B cell (primary cell): ENCODE data around the gene POLDIP3. TPM values are rescaled to one million over a fixed set of nuclear protein-coding genes. Genes with fewer than 3 reads are reported as not detected.

Source experiments
- ATAC-seq: fragments of 200-7000 bp; cut with Tn5 transposase; one replicate; pipeline ENCODE4 v1.10.0; 2021; ENCODE audit warnings: low read depth, mild to moderate bottlenecking, moderate number of reproducible peaks, moderate library complexity
- CTCF ChIA-PET: fragments of 350-600 bp; sonication (Branson Sonifier 250); formaldehyde crosslinking; loops from one replicate; lab custom pipeline; 2021; ENCODE audit warnings: antibody characterized with exemption, inconsistent platforms; lab: Charles Lee
- POLR2A ChIA-PET: fragments of 350-600 bp; sonication (Branson Sonifier 250); formaldehyde crosslinking; loops from one replicate; lab custom pipeline; 2021; ENCODE audit warnings: antibody characterized with exemption; lab: Charles Lee
- DNase-seq: peaks from one replicate; pipeline ENCODE4 v3.0.0; 2013
- H2AFZ ChIP-seq: 2 replicates; pipeline ENCODE4 v1.6.1; 2012; ENCODE audit warnings: mild to moderate bottlenecking, low read depth, low read length; ENCODE audit not compliant: insufficient read depth, poor library complexity, severe bottlenecking
- H3K27ac ChIP-seq, 2 donors: 1 replicate in 1 of 2; 2 replicates in 1 of 2; pipeline ENCODE4 v1.5.1; 2012 to 2013; ENCODE audit warnings: low read length in 2 of 2, mild to moderate bottlenecking in 2 of 2, moderate library complexity in 1 of 2
- H3K27me3 ChIP-seq, 4 experiments: fragments of 200-600 bp in 1 of 4; sonication (generic) in 1 of 4; replicated peaks in 1 of 4; 1 replicate in 2 of 4; 2 replicates in 2 of 4; pipeline versions ENCODE4 v1.6.1 to v1.7.0; 2013 to 2016; ENCODE audit warnings: low read length in 3 of 4, mild to moderate bottlenecking in 2 of 4, mixed read lengths in 1 of 4, moderate library complexity in 1 of 4; ENCODE audit not compliant: insufficient read depth in 4 of 4, control insufficient read depth in 3 of 4; ENCODE audit errors: control extremely low read depth in 1 of 4
- H3K36me3 ChIP-seq, 2 experiments: replicated peaks in 1 of 2; 1 replicate in 1 of 2; 2 replicates in 1 of 2; pipeline versions ENCODE4 v1.6.1 to v1.7.1; 2013; ENCODE audit warnings: low read length in 1 of 2; ENCODE audit not compliant: insufficient read depth in 2 of 2, control insufficient read depth in 1 of 2; ENCODE audit errors: control extremely low read depth in 1 of 2, extremely low read depth in 1 of 2
- H3K4me1 ChIP-seq, 2 donors: fragments of 200-600 bp in 1 of 2; sonication (generic) in 1 of 2; 1 replicate in 1 of 2; 2 replicates in 1 of 2; pipeline versions ENCODE4 v1.5.1 to v1.6.1; 2013 to 2017; ENCODE audit warnings: low read length in 2 of 2; ENCODE audit not compliant: control insufficient read depth in 2 of 2, insufficient read depth in 2 of 2
- H3K4me2 ChIP-seq: replicated peaks from 2 replicates; pipeline ENCODE3; 2012; ENCODE audit warnings: mild to moderate bottlenecking, low read depth, low read length; ENCODE audit not compliant: poor library complexity, severe bottlenecking
- H3K4me3 ChIP-seq, 5 experiments: fragments of 200-600 bp in 1 of 5; sonication (generic) in 1 of 5; 1 replicate in 3 of 5; 2 replicates in 2 of 5; pipeline versions ENCODE4 v1.5.1 to v1.7.0; 2011 to 2016; ENCODE audit warnings: low read length in 4 of 5, mild to moderate bottlenecking in 4 of 5, low read depth in 2 of 5, control low read depth in 1 of 5, moderate library complexity in 1 of 5; ENCODE audit not compliant: insufficient read depth in 1 of 5; ENCODE audit errors: control extremely low read depth in 1 of 5, extremely low read depth in 1 of 5
- H3K79me2 ChIP-seq: fragments of 200-600 bp; sonication (generic); one replicate; pipeline ENCODE4 v1.6.0; 2016; ENCODE audit warnings: low read length; ENCODE audit not compliant: control insufficient read depth, insufficient read depth
- H3K9ac ChIP-seq: fragments of 200-600 bp; sonication (generic); 2 replicates; pipeline ENCODE4 v1.6.1; 2017; ENCODE audit warnings: mild to moderate bottlenecking, low read length, moderate library complexity
- H3K9me3 ChIP-seq, 3 donors: one replicate each; pipeline versions ENCODE4 v1.6.1 to v1.7.1; 2013; ENCODE audit warnings: low read length in 2 of 3; ENCODE audit not compliant: control insufficient read depth in 2 of 3, insufficient read depth in 1 of 3; ENCODE audit errors: control extremely low read depth in 1 of 3
- H4K20me1 ChIP-seq: 2 replicates; pipeline ENCODE4 v1.6.0; 2012; ENCODE audit warnings: mild to moderate bottlenecking, low read length; ENCODE audit not compliant: insufficient read depth, control insufficient read depth, poor library complexity, severe bottlenecking
- H3K27ac Mint-ChIP-seq: one replicate; pipeline ENCODE4 v1.8.0; 2021; ENCODE audit warnings: mixed read lengths
- H3K27me3 Mint-ChIP-seq: one replicate; pipeline ENCODE4 v1.8.0; 2021; ENCODE audit warnings: mixed read lengths
- H3K4me1 Mint-ChIP-seq: one replicate; pipeline ENCODE4 v1.8.0; 2021; ENCODE audit warnings: mixed read lengths
- H3K4me3 Mint-ChIP-seq: one replicate; pipeline ENCODE4 v1.8.0; 2021; ENCODE audit warnings: mixed read lengths
- H3K9me3 Mint-ChIP-seq: one replicate; pipeline ENCODE4 v1.8.0; 2022; ENCODE audit warnings: mixed read lengths; ENCODE audit not compliant: insufficient read depth
- CTCF ChIP-seq: fragments of 200-600 bp; IDR thresholded peaks from one replicate; pipeline ENCODE4 v1.8.0; 2022; ENCODE audit warnings: antibody characterized with exemption, mild to moderate bottlenecking
- EZH2 ChIP-seq: IDR thresholded peaks from 2 replicates; pipeline ENCODE4 v1.6.1; 2012; ENCODE audit warnings: borderline replicate concordance, low read depth, mild to moderate bottlenecking, moderate library complexity, low read length; ENCODE audit not compliant: insufficient read depth, poor library complexity, severe bottlenecking
- WGBS: methylation state at CpG from one replicate; pipeline ENCODE4 v1.1.5; 2013; ENCODE audit warnings: missing lambda C conversion rate; ENCODE audit not compliant: insufficient coverage; 5-methylcytosine and 5-hydroxymethylcytosine counted together
- intact Hi-C: fragments of 100-400 bp; cut with micrococcal nuclease; formaldehyde crosslinking; loops from one replicate; pipeline ENCODE4 v1.10.0; 2022
- polyA plus RNA-seq: library from polyadenylated mRNA; depleted of rRNA; stranded (reverse); fragments of >200 nt; gene quantifications from 2 replicates; pipeline ENCODE4 v1.2.3, GENCODE V29; 2012
- total RNA-seq, 2 donors: library from RNA; stranded (reverse); fragments of 120-200 nt in 1 of 2; gene quantifications; 1 replicate in 1 of 2; 2 replicates in 1 of 2; pipeline versions ENCODE4 v1.2.3 to v1.2.4, GENCODE V29; 2013 to 2022

POLDIP3 gene
- total and polyA plus RNA-seq, 2 donors (not counting 1 experiment from before 2014, with no cell fraction given): 44.9 to 86.5 TPM

DNA sequence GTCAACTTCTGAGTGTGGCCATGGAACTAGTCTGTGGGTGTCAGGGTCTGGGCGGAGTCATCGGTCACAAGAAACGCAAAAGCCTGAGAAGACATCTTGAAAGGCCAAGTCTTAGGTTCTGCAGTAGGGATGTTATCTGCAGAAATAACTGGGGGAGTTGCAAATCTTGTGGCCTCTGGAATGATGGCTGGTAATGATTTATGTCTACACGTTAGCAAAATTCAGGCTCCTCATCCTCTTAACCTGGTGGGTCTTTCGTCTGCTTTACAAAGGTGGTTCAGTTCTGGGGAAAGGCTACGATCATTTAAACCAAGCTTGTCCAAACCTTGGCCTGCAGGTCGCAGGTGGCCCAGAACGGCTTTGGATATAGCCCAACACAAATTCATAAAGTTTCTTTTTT is 41.9 kb upstream of the POLDIP3 start:
- Histone ChIP-seq H3K4me1 (peaks cover 35 to 50% of the 10 kb centered on the region in 2 donors), H3K9me3 (no peaks in the 10 kb centered on the region), H3K79me2 (peaks cover 4% of the 10 kb centered on the region), H3K4me2 (peak overlapping the region; percentile 66), H3K27me3 (no peaks in the 10 kb centered on the region), H4K20me1 (no peaks in the 10 kb centered on the region), H3K36me3 (no peaks in the 10 kb centered on the region), H3K4me3 (no peak overlapping the region), H3K9ac (no peak overlapping the region), H2AFZ (no peak overlapping the region), H3K27ac (peak overlapping the region in 1 of 2 donors; percentile 91)
- no peaks in the 10 kb centered on the region for H3K27me3 Mint-ChIP-seq
- ATAC-seq (no peak), DNase-seq (no peak)
- peaks cover 33% of the 10 kb centered on the region for H3K4me1 Mint-ChIP-seq
- TF ChIP-seq EZH2 (no peak), CTCF (no peak)
- ChIA-PET CTCF (interaction anchor here (0.7 to 2.1 kb wide), 5 partner anchors 18 to 84 kb away, joined by 3 to 23 read pairs (median 3); partner anchors contain the start of gene POLDIP3), POLR2A (interaction anchor here (1.0 to 2.8 kb wide), 2 partner anchors 41 to 531 kb away, joined by 4 to 16 read pairs; partner anchors contain the start of genes POLDIP3 and TTLL12)
- H3K4me3 Mint-ChIP-seq: peak overlapping the region; percentile 44
- H3K9me3 Mint-ChIP-seq: no peaks in the 10 kb centered on the region
- 93% methylated on average over 4 of the region's 8 CpGs for WGBS
- intact Hi-C loops: loop anchor here (5.0 kb wide), 1 partner anchor 201 kb away; the partner anchor contains the start of gene ARFGAP3
- H3K27ac Mint-ChIP-seq: peak overlapping the region; percentile 50

DNA sequence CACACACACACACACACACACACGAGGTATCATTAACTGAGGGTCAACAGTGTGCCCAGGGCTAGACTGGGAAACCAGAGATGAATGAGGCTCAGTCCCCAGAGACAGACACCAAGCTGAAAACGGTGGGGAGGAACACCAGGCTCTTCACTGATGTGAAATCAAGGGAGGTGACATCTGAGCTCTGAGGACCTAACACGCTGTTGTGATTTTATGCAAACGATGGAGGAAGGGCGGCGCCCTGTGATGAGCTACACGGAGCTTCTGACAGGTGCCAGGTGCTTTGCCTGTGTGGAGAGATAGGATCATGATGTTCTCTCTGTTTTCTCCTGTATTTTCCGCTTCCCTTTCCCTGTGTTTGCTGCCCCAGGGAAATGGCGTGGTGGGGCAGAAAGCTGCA is 41.0 kb upstream of the POLDIP3 start:
- TF ChIP-seq EZH2: no peak
- TF ChIP-seq CTCF: no peak
- Mint-ChIP-seq H3K27me3 (no peaks in the 10 kb centered on the region), H3K27ac (peak overlapping the region; percentile 94), H3K4me3 (peak overlapping the region; percentile 80), H3K4me1 (peaks cover 36% of the 10 kb centered on the region), H3K9me3 (no peaks in the 10 kb centered on the region)
- peaks cover 35 to 48% of the 10 kb centered on the region in 2 donors for H3K4me1 ChIP-seq
- peak overlapping the region; percentile 61 to 91 for H3K27ac ChIP-seq
- H2AFZ ChIP-seq: no peak overlapping the region
- peaks cover 11% of the 10 kb centered on the region for H3K79me2 ChIP-seq
- no peaks in the 10 kb centered on the region for H3K27me3 ChIP-seq
- H3K9ac ChIP-seq: no peak overlapping the region
- no peaks in the 10 kb centered on the region for H4K20me1 ChIP-seq
- WGBS: 0% methylated on average over 6 of the region's 9 CpGs
- DNase-seq (peak; percentile 92), ATAC-seq (peak; percentile 95)
- no peaks in the 10 kb centered on the region for H3K36me3 ChIP-seq
- no peaks in the 10 kb centered on the region for H3K9me3 ChIP-seq
- H3K4me3 ChIP-seq: peak overlapping the region in 1 of 5 experiments; percentile 23
- intact Hi-C loops: loop anchor here (5.0 kb wide), 1 partner anchor 202 kb away; the partner anchor contains the start of gene ARFGAP3
- ChIA-PET CTCF (interaction anchor here (0.7 to 2.3 kb wide), 12 partner anchors 8 to 212 kb away, joined by 3 to 23 read pairs (median 3); partner anchors contain the start of gene POLDIP3), POLR2A (interaction anchor here (0.6 to 2.8 kb wide), 11 partner anchors 9 to 575 kb away, joined by 3 to 16 read pairs (median 4); partner anchors contain the start of genes POLDIP3, TSPO and TTLL12)
- H3K4me2 ChIP-seq: peak overlapping the region; percentile 66
